Measurements from ENCODE around the gene DIPK1A.

DNA sequence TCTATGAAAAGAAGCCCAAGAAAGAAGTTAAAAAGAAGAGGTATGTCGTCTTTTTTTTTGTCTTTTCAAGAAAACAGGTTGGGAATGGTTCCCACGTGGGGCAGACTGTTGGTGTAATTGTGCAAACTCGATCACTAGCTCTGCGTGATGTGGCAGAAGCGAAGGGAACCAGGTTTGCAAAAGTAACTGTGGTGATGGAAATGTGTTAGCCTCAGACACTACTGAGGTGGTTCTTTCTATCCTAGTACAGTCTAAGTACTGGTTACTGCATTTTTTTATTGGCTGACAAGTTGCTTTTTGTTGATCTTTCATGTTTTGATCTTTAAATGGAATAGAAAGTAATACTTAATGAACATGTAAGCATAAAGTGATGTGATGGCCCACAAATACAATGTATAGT is 120.7 kb downstream of the DIPK1A start:
- TF ChIP-seq, protein P1, sequence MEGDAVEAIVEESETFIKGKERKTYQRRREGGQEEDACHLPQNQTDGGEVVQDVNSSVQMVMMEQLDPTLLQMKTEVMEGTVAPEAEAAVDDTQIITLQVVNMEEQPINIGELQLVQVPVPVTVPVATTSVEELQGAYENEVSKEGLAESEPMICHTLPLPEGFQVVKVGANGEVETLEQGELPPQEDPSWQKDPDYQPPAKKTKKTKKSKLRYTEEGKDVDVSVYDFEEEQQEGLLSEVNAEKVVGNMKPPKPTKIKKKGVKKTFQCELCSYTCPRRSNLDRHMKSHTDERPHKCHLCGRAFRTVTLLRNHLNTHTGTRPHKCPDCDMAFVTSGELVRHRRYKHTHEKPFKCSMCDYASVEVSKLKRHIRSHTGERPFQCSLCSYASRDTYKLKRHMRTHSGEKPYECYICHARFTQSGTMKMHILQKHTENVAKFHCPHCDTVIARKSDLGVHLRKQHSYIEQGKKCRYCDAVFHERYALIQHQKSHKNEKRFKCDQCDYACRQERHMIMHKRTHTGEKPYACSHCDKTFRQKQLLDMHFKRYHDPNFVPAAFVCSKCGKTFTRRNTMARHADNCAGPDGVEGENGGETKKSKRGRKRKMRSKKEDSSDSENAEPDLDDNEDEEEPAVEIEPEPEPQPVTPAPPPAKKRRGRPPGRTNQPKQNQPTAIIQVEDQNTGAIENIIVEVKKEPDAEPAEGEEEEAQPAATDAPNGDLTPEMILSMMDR (IDR thresholded peaks at IDR 0.05) = no peak
- no peak for TF ChIP-seq POLR2A (IDR thresholded peaks at IDR 0.05)
